Panc1 (cell line): ENCODE data around the gene MGA. TPM values are rescaled to one million over a fixed set of nuclear protein-coding genes. Genes with fewer than 3 reads are reported as not detected.

Experiments used
- ATAC-seq: fragments of 200-7000 bp; cut with Tn5 transposase; 2 replicates; pipeline ENCODE4 v1.9.1; 2020; ENCODE audit warnings: mild to moderate bottlenecking, moderate library complexity
- BruUV-seq: library from RNA; stranded (reverse); fragments of 400-500 nt; replicated peaks from 2 replicates; lab custom pipeline; 2021; lab: Mats Ljungman, UMichigan
- CTCF ChIA-PET: fragments of 300-600 bp; sonication (Branson Sonifier 250); formaldehyde crosslinking; loops from one replicate; lab custom pipeline; 2022; ENCODE audit warnings: antibody characterized with exemption; lab: Charles Lee
- POLR2A ChIA-PET: fragments of 300-600 bp; sonication (Branson Sonifier 250); formaldehyde crosslinking; loops from one replicate; lab custom pipeline; 2022; ENCODE audit warnings: antibody characterized with exemption; lab: Charles Lee
- DNase-seq: peaks from one replicate; pipeline ENCODE4 v3.0.0-alpha.2; 2010; ENCODE audit warnings: low read depth, low spot score
- H3K27ac ChIP-seq: 2 replicates; pipeline ENCODE4 v1.5.1; 2011; ENCODE audit warnings: mild to moderate bottlenecking, low read length, inconsistent platforms
- H3K27me3 ChIP-seq: fragments of 200-500 bp; sonication (Bioruptor generic); 2 replicates; pipeline ENCODE4 v1.6.0; 2014; ENCODE audit warnings: low read length, inconsistent platforms; ENCODE audit not compliant: control insufficient read depth, insufficient read depth
- H3K36me3 ChIP-seq: fragments of 200-500 bp; sonication (Bioruptor generic); 2 replicates; pipeline ENCODE4 v1.5.1; 2014; ENCODE audit warnings: inconsistent platforms, mild to moderate bottlenecking, low read length, moderate library complexity; ENCODE audit not compliant: control insufficient read depth, insufficient read depth
- H3K4me1 ChIP-seq: 2 replicates; pipeline ENCODE4 v1.5.1; 2011; ENCODE audit warnings: inconsistent platforms, mild to moderate bottlenecking, low read length, moderate library complexity; ENCODE audit not compliant: control insufficient read depth, insufficient read depth
- H3K4me3 ChIP-seq, 2 experiments: 2 replicates each; pipeline ENCODE4 v1.5.1; 2011 to 2012; ENCODE audit warnings: low read depth in 2 of 2, low read length in 2 of 2, mild to moderate bottlenecking in 2 of 2, inconsistent platforms in 1 of 2, moderate library complexity in 1 of 2
- H3K9me3 ChIP-seq: fragments of 200-500 bp; sonication (Bioruptor generic); 2 replicates; pipeline ENCODE4 v1.5.1; 2014; ENCODE audit warnings: low read depth, mild to moderate bottlenecking, inconsistent platforms, low read length, moderate library complexity; ENCODE audit not compliant: control insufficient read depth, insufficient read depth
- CTCF ChIP-seq: fragments of 450-650 bp; IDR thresholded peaks from 2 replicates; pipeline ENCODE4 v1.5.1; 2017; ENCODE audit warnings: mild to moderate bottlenecking
- POLR2AphosphoS5 ChIP-seq: IDR thresholded peaks from 2 replicates; pipeline ENCODE4 v1.6.1; 2012; ENCODE audit warnings: mild to moderate bottlenecking, low read depth, low read length, moderate library complexity
- REST ChIP-seq, 2 experiments: IDR thresholded peaks; 2 replicates each; pipeline ENCODE4 v1.6.1; 2011 to 2012; ENCODE audit warnings: low read depth in 2 of 2, control low read depth in 1 of 2, low read length in 1 of 2, mild to moderate bottlenecking in 1 of 2, moderate library complexity in 1 of 2; ENCODE audit not compliant: insufficient read depth in 1 of 2
- SIN3A ChIP-seq: IDR thresholded peaks from 2 replicates; pipeline ENCODE4 v1.6.1; 2012; ENCODE audit warnings: low read depth, mild to moderate bottlenecking, low read length, moderate library complexity, borderline replicate concordance; ENCODE audit not compliant: insufficient read depth
- TCF7L2 ChIP-seq: IDR thresholded peaks from 2 replicates; pipeline ENCODE4 v1.6.1; 2011; ENCODE audit warnings: mild to moderate bottlenecking, low read depth, low read length, inconsistent platforms
- in situ Hi-C: cut with HindIII; loops from 2 replicates; pipeline ENCODE4 v1.10.0; 2016; ENCODE audit warnings: low sequenced_read_pairs, low pct_unique_long_range_greater_than_20kb
- intact Hi-C: fragments of 100-400 bp; cut with micrococcal nuclease; formaldehyde crosslinking; loops from one replicate; pipeline ENCODE4 v1.10.0; 2022; ENCODE audit not compliant: unreplicated experiment
- total RNA-seq: library from RNA; stranded (reverse); gene quantifications from one replicate; pipeline ENCODE4 v1.2.1, GENCODE V29; 2021; ENCODE audit not compliant: unreplicated experiment

The MGA gene
- total RNA-seq, 1 experiment from 2014 or later: 43.6 TPM

- H3K27ac ChIP-seq: no peak overlapping the region
- H3K4me1 ChIP-seq: peaks cover 2% of the 10 kb centered on the region
- no peaks in the 10 kb centered on the region for H3K27me3 ChIP-seq
- H3K4me3 ChIP-seq: no peak overlapping the region
- H3K36me3 ChIP-seq: no peaks in the 10 kb centered on the region; the same call in 1 of the 2 replicates
- POLR2A ChIA-PET: interaction anchor here (0.7 kb wide), 1 partner anchor 19 kb away, joined by 10 read pairs; no protein-coding TSS in a partner anchor
- H3K9me3 ChIP-seq: no peaks in the 10 kb centered on the region
- DNase-seq: no peak
- intact Hi-C loops (no loop called here), in situ Hi-C loops (no loop called here)
- ATAC-seq: no peak
- BruUV-seq: no TSS peak
- CTCF ChIA-PET: no interaction called here
- TF ChIP-seq POLR2AphosphoS5 (no peak), CTCF (no peak), TCF7L2 (no peak), REST (IDR thresholded peaks at IDR 0.05; ENCODE audit: insufficient read depth in 1 of 2, low read depth in 2 of 2, low read length in 1 of 2) (no peak), SIN3A (no peak)
These were observed 137.2 kb downstream of the MGA start for GRCh38 chr15:41797201-41797944.

- in situ Hi-C loops: no loop called here
- intact Hi-C loops: no loop called here
- Histone ChIP-seq H3K4me1 (peaks cover 2% of the 10 kb centered on the region), H3K36me3 (no peaks in the 10 kb centered on the region; the same call in 1 of the 2 replicates), H3K27ac (no peak overlapping the region), H3K4me3 (no peak overlapping the region), H3K27me3 (no peaks in the 10 kb centered on the region), H3K9me3 (no peaks in the 10 kb centered on the region)
- ChIA-PET POLR2A (interaction anchor here (0.6 kb wide), 1 partner anchor 63 kb away, joined by 4 read pairs; no protein-coding TSS in a partner anchor), CTCF (no interaction called here)
- TF ChIP-seq TCF7L2 (no peak), CTCF (no peak), POLR2AphosphoS5 (no peak), REST (IDR thresholded peaks at IDR 0.05; ENCODE audit: insufficient read depth in 1 of 2, low read depth in 2 of 2, low read length in 1 of 2) (no peak), SIN3A (no peak)
- peak; percentile 51; the same call in 1 of the 2 replicates for ATAC-seq
- DNase-seq: no peak
- no TSS peak for BruUV-seq
These were observed 138.6 kb downstream of the MGA start for GRCh38 chr15:41798607-41799487.
